GM13976 (cell line): ENCODE data around the gene BBS4.

Experiments used
- DNase-seq: peaks from one replicate; pipeline ENCODE4 v3.0.0; 2012; ENCODE audit warnings: low spot score
- in situ Hi-C: fragments of 300-500 bp; cut with MboI; formaldehyde crosslinking; loops from one replicate; pipeline ENCODE4 v1.12.0; 2022; ENCODE audit warnings: low sequenced_read_pairs, mixed read lengths, inconsistent platforms; ENCODE audit not compliant: unreplicated experiment
- TF ChIP-seq, protein P1 (sequence below): IDR thresholded peaks from 2 replicates; pipeline ENCODE4 v1.5.1; 2012; ENCODE audit warnings: borderline replicate concordance, mild to moderate bottlenecking; ENCODE audit not compliant: insufficient read depth; ENCODE audit errors: extremely low read depth, missing control alignments, control extremely low read depth

BBS4 gene

DNA sequence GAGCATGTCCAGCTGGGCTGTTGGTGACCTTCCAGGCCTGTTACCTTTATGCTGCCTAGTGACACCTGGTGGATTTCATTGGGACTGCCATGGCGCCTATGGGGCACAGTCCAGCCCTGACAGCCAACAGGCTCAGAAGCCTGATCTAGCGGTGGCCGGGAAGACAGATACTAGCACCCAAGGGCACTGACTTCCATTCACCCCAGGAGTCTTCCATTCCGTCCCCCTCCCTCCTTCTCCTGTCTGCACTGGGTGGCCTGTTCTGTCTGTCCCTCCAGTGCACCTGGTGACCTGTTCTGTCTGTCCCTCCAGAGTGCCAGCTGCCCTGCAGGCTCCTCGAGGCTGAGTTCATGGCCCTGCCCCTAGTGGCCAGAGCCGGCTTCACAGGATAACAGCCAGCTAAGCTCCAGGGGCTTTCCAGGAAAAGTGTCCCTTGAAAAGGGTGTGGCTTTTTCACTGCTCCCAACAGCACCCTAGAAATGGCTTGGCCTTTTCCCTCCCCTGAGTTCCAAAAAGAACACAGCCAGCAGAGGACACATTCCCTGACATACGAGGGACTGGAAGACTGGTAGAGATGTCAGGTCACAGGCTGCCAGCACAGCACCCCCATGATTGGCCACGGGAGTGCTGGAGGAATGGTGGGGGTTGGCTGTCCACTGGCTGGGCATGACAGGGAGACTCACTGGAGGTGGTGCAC lies 15.2 kb upstream of the BBS4 start:
- TF ChIP-seq, protein P1, sequence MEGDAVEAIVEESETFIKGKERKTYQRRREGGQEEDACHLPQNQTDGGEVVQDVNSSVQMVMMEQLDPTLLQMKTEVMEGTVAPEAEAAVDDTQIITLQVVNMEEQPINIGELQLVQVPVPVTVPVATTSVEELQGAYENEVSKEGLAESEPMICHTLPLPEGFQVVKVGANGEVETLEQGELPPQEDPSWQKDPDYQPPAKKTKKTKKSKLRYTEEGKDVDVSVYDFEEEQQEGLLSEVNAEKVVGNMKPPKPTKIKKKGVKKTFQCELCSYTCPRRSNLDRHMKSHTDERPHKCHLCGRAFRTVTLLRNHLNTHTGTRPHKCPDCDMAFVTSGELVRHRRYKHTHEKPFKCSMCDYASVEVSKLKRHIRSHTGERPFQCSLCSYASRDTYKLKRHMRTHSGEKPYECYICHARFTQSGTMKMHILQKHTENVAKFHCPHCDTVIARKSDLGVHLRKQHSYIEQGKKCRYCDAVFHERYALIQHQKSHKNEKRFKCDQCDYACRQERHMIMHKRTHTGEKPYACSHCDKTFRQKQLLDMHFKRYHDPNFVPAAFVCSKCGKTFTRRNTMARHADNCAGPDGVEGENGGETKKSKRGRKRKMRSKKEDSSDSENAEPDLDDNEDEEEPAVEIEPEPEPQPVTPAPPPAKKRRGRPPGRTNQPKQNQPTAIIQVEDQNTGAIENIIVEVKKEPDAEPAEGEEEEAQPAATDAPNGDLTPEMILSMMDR, result peak; percentile 68
- in situ Hi-C loops, result loop anchor here (10.0 kb wide), 1 partner anchor 366 kb away; no protein-coding TSS in a partner anchor
- peak; percentile 64 for DNase-seq

DNA sequence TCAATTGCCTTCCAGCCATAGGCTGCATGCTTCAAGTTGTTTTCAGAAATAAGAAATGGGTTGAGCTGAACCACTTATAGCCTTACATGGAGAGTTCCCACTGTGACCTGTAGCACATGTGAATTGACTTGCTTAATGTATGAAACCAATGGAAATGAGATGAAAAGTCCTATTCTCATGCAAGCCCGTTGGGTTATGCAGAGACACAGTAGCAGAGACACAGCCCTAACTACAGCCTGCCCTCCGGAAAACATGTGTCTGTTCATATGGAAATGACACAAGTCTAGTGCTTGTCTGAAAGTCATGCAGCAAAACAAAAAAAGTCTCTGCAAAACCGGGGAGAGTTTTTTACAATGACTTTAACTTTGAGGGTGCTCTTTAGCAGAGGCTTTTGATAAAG lies 14.5 kb upstream of the BBS4 start:
- TF ChIP-seq, protein P1, result no peak
- in situ Hi-C loops, result loop anchor here (10.0 kb wide), 1 partner anchor 367 kb away; no protein-coding TSS in a partner anchor

DNA sequence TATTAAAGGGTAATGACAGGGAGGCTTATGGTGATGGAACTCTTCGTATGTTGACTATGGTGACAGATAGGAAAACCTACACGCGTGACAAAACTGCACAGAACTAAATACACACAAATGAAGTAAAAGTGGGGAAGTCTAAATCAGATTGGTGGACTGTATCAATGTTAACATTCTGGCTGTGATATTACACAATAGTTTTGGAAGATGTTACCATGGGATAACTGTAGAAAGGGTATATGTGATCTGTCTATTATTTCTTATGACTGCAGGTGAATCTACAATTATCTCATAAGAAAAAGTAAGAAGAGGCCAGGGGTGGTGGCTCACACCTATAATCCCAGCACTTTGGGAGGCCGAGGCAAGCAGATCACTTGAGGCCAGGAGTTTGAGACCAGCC lies 9.2 kb upstream of the BBS4 start:
- DNase-seq, result no peak
- in situ Hi-C loops, result loop anchor here (10.0 kb wide), 1 partner anchor 372 kb away; no protein-coding TSS in a partner anchor
- TF ChIP-seq, protein P1, result no peak

More for the DNA sequence above, 14.5 kb upstream of the BBS4 start:
- DNase-seq, result no peak

GRCh38 chr15:72680931-72681330 lies 5.1 kb upstream of the BBS4 start:
- in situ Hi-C loops, result no loop called here
- TF ChIP-seq, protein P1, result no peak
- no peak for DNase-seq

- in situ Hi-C loops, result no loop called here
- TF ChIP-seq, protein P1, result no peak
These were observed 3.2 kb upstream of the BBS4 start for GRCh38 chr15:72682772-72683171.

GRCh38 chr15:72685301-72685924 lies 594 bp upstream of the BBS4 start:
- in situ Hi-C loops, result no loop called here
- DNase-seq, result no peak
- TF ChIP-seq, protein P1, result no peak

More at GRCh38 chr15:72682772-72683171, 3.2 kb upstream of the BBS4 start:
- DNase-seq, result no peak

DNA sequence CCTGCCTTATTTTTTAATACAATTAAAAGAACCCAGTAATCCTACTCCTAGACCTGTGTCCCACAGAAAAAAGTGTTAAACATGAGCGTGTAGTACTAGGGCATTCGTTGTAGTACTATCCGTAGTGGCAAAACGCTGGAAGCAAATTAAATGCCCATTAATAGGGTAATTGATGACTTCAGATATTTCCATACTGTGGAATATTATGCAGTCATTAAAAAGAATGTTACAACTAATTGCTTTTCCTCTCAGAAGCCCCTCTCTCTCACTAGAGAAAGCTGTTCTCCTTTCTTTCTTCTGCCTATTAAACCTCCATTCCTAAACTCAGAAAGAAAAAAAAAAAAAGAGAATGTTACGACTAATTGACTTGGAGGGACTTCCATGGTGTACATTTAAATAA lies 2.7 kb downstream of the BBS4 start:
- no peak for DNase-seq
- in situ Hi-C loops, result no loop called here

More for the DNA sequence above, 2.7 kb downstream of the BBS4 start:
- TF ChIP-seq, protein P1, result no peak
